ENCODE measurements around the gene GDF7. TPM values are rescaled to one million over a fixed set of nuclear protein-coding genes. Genes with fewer than 3 reads are reported as not detected.

The GDF7 gene
- total and polyA plus RNA-seq, 10 of the 15 experiments (the other 5 are each of a cell fraction or from before 2014, with no cell fraction given), result 0.02 to 0.11 (median 0.04) TPM; not detected in 1

DNA sequence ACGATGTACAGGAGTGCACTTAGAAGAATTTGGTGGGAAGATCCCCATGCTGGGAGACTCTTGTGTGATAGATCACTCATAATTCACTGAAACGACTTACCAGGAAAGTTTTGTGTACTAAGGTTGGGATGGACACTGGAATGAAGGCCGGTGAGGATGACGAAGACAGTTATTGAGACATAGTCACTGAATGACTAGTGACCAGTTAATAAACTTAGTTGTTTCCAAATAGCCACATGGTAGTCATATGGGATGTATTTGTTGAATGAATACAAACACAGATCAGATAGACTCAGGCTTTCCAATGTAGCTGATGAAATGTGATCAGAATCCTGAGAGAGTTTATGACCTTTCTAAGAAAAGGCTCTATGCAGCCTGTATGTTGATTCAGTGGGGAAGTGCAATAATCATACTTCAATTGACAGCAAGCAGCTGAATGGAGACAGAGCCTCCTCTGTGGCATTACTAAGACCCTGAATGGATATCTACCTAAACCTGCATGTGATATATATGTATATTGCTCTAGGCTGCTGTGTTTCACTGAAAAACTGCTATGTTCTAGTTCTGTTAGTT is 20.4 kb downstream of the GDF7 start:
- DNase-seq (ENCODE audit: low read depth, low spot score), result no peak
- BruUV-seq (replicated peaks), result no TSS peak
- intact Hi-C loops (cut with micrococcal nuclease; ENCODE audit: unreplicated experiment) (no loop called here), in situ Hi-C loops (cut with MboI) (no loop called here)
- RAD21 ChIA-PET (ENCODE audit: unreplicated experiment), result no interaction called here
- 100% methylated on average over 4 of the region's 4 CpGs for WGBS (ENCODE audit: insufficient coverage, insufficient replicate concordance, low lambda C conversion rate, missing lambda C conversion rate)
- H3K9me3 ChIP-seq (replicated peaks; ENCODE audit: control insufficient read depth, insufficient read depth, low read length), result no peaks in the 10 kb centered on the region
- H3K27ac ChIP-seq (ENCODE audit: control insufficient read depth, insufficient read depth), result no peak overlapping the region
- no peaks in the 10 kb centered on the region for H3K27me3 ChIP-seq (replicated peaks in 1 of 2; ENCODE audit: control insufficient read depth in 2 of 2, insufficient read depth in 2 of 2, low read length in 1 of 2)
- TF ChIP-seq, protein P1, sequence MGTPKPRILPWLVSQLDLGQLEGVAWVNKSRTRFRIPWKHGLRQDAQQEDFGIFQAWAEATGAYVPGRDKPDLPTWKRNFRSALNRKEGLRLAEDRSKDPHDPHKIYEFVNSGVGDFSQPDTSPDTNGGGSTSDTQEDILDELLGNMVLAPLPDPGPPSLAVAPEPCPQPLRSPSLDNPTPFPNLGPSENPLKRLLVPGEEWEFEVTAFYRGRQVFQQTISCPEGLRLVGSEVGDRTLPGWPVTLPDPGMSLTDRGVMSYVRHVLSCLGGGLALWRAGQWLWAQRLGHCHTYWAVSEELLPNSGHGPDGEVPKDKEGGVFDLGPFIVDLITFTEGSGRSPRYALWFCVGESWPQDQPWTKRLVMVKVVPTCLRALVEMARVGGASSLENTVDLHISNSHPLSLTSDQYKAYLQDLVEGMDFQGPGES (IDR thresholded peaks at IDR 0.05), result no peak
- no peak for TF ChIP-seq LARP7 (IDR thresholded peaks at IDR 0.05)
- no peak for TF ChIP-seq TCF12 (IDR thresholded peaks at IDR 0.05; ENCODE audit: low read depth, low read length)
- TF ChIP-seq, protein P2, sequence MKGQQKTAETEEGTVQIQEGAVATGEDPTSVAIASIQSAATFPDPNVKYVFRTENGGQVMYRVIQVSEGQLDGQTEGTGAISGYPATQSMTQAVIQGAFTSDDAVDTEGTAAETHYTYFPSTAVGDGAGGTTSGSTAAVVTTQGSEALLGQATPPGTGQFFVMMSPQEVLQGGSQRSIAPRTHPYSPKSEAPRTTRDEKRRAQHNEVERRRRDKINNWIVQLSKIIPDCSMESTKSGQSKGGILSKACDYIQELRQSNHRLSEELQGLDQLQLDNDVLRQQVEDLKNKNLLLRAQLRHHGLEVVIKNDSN (IDR thresholded peaks at IDR 0.05; ENCODE audit: borderline replicate concordance, extremely low read length, insufficient read depth, low read depth, low read length), result no peak
- TF ChIP-seq ZNF24 (IDR thresholded peaks at IDR 0.05), result no peak
- TF ChIP-seq RAD51 (IDR thresholded peaks at IDR 0.05), result no peak
- no peak for TF ChIP-seq EZH2 (IDR thresholded peaks at IDR 0.05; ENCODE audit: borderline replicate concordance, control insufficient read depth, low read depth, low read length)
- TF ChIP-seq RBBP5 (conservative IDR thresholded peaks at IDR 0.05), result no peak
- no peak for TF ChIP-seq KLF5 (IDR thresholded peaks at IDR 0.05; ENCODE audit: partially characterized antibody)
- no peak for TF ChIP-seq SRF (IDR thresholded peaks at IDR 0.05; ENCODE audit: low read depth in 2 of 2, low read length in 2 of 2)
- no peak for TF ChIP-seq ZNF274 (IDR thresholded peaks at IDR 0.05; ENCODE audit: insufficient read depth, insufficient read length)
- no peak for TF ChIP-seq NFIC (IDR thresholded peaks at IDR 0.05; ENCODE audit: low read depth, low read length)
- TF ChIP-seq, protein P3, sequence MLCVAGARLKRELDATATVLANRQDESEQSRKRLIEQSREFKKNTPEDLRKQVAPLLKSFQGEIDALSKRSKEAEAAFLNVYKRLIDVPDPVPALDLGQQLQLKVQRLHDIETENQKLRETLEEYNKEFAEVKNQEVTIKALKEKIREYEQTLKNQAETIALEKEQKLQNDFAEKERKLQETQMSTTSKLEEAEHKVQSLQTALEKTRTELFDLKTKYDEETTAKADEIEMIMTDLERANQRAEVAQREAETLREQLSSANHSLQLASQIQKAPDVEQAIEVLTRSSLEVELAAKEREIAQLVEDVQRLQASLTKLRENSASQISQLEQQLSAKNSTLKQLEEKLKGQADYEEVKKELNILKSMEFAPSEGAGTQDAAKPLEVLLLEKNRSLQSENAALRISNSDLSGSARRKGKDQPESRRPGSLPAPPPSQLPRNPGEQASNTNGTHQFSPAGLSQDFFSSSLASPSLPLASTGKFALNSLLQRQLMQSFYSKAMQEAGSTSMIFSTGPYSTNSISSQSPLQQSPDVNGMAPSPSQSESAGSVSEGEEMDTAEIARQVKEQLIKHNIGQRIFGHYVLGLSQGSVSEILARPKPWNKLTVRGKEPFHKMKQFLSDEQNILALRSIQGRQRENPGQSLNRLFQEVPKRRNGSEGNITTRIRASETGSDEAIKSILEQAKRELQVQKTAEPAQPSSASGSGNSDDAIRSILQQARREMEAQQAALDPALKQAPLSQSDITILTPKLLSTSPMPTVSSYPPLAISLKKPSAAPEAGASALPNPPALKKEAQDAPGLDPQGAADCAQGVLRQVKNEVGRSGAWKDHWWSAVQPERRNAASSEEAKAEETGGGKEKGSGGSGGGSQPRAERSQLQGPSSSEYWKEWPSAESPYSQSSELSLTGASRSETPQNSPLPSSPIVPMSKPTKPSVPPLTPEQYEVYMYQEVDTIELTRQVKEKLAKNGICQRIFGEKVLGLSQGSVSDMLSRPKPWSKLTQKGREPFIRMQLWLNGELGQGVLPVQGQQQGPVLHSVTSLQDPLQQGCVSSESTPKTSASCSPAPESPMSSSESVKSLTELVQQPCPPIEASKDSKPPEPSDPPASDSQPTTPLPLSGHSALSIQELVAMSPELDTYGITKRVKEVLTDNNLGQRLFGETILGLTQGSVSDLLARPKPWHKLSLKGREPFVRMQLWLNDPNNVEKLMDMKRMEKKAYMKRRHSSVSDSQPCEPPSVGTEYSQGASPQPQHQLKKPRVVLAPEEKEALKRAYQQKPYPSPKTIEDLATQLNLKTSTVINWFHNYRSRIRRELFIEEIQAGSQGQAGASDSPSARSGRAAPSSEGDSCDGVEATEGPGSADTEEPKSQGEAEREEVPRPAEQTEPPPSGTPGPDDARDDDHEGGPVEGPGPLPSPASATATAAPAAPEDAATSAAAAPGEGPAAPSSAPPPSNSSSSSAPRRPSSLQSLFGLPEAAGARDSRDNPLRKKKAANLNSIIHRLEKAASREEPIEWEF (IDR thresholded peaks at IDR 0.05; ENCODE audit: insufficient replicate concordance, low read depth, low read length), result no peak
- no peak for TF ChIP-seq NBN (IDR thresholded peaks at IDR 0.05)
- no peak for TF ChIP-seq SUZ12 (IDR thresholded peaks at IDR 0.05; ENCODE audit: unreplicated experiment)
- no peak overlapping the region for H3K4me2 ChIP-seq (ENCODE audit: control insufficient read depth, insufficient read depth)
- no peak overlapping the region for H3K9ac ChIP-seq (ENCODE audit: control insufficient read depth, insufficient read depth, low read length)
- POLR2A ChIA-PET, result no interaction called here
- no peaks in the 10 kb centered on the region for H3K4me1 ChIP-seq (ENCODE audit: control insufficient read depth, insufficient read depth, low read length)
- H4K20me1 ChIP-seq (ENCODE audit: control insufficient read depth, insufficient read depth), result no peaks in the 10 kb centered on the region
- peaks cover 0 to 10% of the 10 kb centered on the region in 2 experiments; a peak in 3 of 4 replicates for H3K36me3 ChIP-seq (ENCODE audit: control insufficient read depth in 2 of 2, insufficient read depth in 2 of 2, low read length in 1 of 2)
- no peak overlapping the region for H2AFZ ChIP-seq (ENCODE audit: control insufficient read depth, low read depth, low read length)
- SMC1A ChIA-PET (ENCODE audit: uncharacterized antibody, unreplicated experiment), result interaction anchor here (1.7 kb wide), 1 partner anchor 9 kb away, joined by 6 read pairs; no protein-coding TSS in a partner anchor
- H3K79me2 ChIP-seq (ENCODE audit: control insufficient read depth, insufficient read depth, low read length), result no peaks in the 10 kb centered on the region
- no peak overlapping the region for H3K4me3 ChIP-seq
- FAIRE-seq, result no peak
- CTCF ChIA-PET, result no interaction called here
- no peak for ATAC-seq
